Activated CD8-positive, alpha-beta memory T cell treated with anti-CD3 and anti-CD28 coated beads, Interleukin-2, amount 50 U/mL, for 4 hours (primary cell): Measurements from ENCODE around the gene THRB.
"Not testable (repeated sequence)": the region's sequence is repeated elsewhere in the genome, so short reads cannot be mapped to it uniquely, and the experiment has no call there.

Experiments used
- DNase-seq: peaks from one replicate; pipeline ENCODE4 v3.0.0-alpha.2; 2020

Gene THRB

DNA sequence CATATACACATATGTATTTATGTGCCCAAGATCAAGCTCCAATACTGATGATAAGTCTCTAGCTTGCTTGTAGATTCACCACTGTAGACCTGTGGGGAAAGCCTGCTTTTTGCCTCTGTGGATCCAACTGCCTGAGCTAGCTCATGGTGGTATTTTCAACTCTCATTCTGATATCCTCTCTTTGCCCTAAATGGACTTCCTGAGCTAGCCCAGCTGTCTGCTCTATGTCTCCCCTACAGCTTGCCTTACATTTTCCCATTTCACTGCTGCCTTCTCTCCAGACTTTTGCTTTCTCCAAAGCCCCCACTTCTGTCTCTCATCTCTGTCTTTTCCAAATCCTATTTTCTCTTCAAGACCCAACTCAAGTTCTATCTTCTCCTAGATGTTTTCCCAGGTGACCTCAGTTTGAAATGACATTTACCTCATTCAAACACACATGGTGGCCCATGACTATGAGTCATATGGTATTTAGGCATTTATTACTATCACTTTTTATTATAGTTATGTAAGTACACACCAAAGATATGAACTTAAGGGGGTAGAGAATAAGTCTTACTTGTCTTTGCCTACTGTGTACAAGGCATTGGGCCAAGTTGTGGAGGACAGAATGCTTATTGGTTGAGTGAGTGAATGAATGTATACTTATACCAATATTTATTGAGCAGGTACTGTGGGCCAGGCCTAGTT lies 357.9 kb downstream of the THRB start:
- DNase-seq, result no peak

DNA sequence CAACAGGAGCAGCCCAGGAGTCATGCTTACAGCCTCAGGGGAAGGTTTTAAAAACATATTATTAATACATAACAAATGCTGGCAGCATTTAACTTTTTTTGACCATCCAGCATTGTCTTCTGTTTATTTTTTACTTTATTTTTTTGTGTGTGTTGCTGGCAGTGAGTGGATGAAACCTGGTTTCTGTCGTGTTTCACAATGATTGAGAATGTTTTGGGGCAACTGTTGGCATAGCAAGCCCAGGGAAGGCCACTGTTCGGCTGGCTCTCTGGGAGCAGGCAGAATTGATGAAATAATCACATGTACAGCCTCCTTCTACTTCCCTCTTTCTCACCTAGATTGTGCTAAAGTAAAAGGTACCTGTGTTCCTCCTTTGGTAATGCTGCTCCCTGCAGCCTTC lies 359.4 kb downstream of the THRB start:
- no peak for DNase-seq

DNA sequence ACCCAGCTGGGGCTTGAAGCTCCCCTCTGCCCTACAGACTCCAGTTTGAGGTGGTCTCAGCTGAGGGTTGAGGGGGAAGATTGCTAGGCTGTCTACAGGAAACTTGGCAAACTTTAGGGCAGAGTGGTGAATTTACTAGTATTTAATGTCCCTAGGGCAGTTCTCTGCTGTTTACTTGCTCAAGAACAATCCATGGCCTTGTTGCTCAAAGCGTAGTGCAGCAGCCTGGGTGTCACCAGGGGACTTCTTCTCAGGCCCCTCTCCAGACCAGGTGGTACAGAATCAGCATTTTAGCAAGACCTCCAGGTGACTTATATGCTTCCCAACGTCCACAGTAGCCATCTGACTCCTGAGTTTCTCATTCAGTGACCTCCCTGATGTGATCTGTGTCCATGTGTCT lies 360.7 kb downstream of the THRB start:
- DNase-seq, result no peak

DNA sequence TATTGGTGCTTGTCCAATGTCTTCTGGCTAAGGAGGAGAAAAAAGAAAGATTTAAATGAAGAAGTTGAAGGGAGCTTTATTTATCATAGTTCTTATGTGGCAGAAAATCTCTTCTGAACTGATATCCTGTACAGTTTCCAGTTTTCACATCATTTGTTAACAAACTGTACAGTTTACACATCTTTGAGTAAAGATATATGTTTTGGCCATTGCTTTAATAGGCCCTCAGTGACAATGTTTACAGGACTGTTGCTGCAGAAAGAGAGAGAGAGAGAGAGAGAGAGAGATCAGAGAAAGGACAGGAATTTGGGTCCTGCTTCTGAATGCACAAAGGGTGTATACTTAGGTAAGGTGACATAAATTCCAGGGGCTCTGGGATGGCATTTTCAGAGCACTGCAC lies 361.2 kb downstream of the THRB start:
- DNase-seq, result no peak

DNA sequence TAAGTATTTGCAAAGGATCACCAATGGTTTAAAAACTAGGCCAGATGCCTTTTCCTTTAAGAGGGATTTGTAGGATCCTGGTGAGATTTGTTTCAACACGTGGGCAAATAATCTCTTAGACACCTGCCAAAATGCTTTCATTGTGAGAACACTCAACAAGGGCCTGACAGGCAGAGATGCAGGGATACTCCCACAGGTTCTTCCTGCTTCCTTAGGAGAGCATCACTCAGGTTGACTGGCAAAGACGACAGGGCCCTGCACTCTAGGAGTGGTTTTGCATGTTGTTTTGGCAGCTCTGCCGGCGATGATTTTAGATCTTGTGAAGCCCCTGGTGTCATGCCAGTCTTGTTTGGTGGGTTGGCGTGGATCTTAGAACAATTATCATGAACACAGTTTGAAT lies 365.1 kb downstream of the THRB start:
- no peak for DNase-seq

DNA sequence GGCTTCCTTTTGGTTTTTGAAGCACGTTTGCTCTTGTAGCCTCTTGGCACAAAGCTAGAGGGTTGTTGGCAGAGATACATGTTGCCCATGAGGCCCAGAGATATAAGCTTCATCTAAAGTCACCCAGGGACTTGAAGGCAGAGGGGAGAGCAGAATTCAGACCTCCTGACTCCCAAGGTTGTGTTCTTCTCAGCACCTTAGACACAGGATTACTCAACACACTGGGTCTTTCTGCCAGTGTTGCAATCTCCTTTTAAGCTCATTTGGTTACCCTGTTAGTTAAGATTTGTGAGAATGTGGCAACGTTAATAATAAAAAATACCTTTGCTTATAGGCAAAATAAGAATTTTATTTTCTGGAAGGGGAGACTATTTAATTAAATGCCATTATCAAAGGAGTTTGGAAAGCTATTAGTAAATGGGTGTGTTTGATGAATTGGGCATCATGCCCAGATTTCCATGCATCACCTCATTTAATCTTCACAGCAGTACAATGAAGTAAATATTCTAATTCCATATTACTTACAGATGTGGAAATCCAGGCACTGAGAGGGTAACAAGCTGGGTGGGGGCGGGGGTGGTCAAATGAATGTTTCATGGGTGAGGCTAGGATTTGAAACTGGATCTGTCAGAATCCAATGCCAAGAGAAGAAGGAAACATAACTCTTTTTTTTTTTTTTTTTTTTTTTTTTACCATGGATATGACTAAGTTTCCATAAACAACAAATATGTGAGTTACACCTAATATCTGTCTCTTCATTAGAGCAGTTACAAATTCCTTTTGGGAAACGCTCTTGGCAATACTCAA lies 366.2 kb downstream of the THRB start:
- DNase-seq, result no peak

DNA sequence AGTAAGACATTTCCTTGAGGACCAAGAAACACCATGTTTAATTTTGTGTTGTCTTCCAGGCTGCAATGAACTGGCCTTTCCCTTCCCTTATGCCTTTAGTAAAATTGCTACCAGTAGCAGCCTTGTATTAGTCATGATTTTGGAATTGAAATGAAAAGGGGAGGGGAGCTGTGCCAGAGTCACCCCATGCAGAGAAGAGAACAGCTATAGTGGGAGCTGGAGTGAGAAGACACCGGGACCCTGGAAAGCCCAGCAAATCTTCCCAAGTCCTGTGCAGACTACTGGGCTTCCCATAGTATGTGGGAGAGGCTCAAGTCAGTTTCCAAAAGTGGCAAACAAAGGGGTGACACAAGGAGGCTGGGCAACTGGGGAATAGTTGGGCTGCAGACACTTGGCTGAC lies 371.1 kb downstream of the THRB start:
- no peak for DNase-seq

DNA sequence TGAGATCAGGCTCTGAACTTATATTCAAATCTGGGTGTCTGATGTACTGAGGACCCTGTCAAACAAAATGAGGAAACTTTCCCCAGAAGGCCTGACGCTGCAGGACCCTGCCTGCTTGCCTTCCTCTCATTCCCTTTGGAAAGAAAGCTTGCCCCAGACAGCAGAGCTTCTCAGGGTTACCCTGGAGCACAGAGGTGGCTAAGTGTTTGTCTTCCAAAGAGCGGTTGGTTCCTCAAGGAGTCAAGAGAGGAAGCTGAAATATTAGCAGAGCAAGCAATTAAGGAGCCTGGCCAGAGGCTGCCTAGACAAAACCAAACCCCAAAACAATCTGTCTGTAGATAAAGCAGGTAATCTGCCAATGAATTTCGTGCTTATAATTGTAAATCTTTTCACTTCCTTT lies 374.2 kb downstream of the THRB start:
- DNase-seq, result no peak

DNA sequence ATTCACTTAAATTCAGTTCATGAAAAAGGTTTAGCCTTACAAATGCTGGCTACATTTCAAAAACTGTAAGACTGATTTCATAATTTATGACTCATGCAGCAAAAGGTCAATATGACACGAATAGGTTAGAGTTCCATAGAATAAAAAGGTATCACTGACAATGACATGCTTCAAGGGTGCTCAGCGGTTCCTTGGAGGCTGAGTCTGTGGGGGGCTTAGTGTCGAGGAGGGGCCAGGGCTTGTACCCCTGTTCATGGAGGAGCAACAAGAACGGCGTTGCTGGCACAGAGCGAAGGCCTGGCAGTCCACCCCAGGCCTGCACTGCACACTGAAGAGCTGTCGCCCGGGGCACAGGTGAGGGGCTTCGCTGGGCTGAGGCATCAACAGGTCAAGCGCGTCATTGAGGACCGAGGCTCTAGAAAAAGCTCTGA lies 375.3 kb downstream of the THRB start:
- no peak for DNase-seq

DNA sequence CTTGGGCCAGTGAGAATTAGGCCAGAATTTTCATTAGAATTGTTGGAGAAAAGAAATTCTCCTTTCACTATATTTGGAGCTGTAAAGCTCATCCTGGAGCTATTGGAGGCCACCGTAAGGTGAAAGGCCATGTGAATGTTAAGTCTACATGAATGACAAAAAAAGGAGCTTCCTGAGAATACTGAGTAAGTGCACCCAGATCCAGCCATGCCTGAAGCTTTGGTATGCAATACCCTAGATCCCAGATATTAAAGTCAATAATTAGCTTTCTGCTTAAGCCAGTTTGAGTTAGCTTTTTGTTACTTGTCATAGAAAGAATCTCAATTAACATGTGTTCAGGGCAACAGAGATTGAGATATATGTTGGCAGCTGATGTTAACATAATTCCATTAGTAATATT lies 377.1 kb downstream of the THRB start:
- DNase-seq, result no peak

DNA sequence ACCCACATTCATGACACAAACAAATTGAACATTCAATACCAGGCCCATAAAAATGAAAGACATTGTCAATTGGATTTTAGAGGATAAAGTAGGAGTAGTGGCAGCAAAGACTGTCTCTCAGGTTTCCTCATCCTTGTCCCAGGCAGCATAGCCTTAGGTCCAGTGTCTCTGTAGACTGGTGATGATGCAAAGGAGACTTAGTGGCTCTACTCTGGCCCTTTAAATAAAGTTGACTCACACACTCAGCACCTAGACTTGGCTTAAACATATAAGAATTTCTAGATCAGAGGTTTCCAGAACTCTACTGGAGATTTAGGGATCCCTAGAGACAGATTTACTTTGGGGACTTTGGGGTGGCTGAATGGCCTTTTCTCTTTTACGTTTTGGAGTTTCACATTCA lies 382.9 kb downstream of the THRB start:
- no peak for DNase-seq

DNA sequence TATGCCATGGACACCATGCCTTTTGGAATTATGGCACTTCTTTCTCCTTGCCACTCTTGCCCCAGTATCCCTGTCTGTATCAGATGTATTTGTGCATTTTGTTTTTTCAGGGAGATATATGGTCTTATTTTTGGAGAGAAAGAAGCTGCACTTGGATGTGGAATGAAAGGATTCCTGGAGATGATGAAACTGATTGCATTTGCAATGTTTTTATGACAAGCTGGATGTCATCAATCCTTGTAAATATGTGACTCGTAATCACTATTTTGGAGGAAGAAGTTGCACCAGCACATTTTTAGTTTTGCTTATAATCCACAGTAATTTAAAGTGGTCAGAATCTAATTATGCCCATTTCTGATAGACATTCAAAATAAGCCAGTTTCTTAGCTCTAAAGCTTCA lies 384.6 kb downstream of the THRB start:
- DNase-seq, result no peak

DNA sequence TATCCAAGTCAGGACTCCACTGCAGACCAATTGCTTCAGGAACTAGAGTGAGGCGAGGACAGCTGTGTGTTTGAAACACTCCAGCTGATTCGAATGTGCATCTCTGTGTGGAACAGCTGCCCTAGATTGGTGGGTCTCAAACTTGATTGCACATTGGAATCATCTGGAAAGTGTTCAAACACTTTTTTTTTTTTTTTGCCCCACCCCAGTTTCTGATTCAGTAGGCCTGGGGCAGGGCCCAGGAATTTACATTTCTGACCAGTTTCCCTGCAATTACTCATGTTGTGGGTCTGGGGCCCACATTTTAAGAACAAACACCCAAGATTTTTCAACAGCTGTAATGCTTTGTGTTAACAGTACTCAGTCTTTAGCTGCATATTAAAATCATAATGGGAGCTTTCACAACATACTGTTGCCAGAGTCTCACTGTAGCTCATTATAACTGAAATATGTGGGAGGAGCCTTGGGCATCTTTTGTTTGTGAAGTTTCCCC lies 392.9 kb downstream of the THRB start:
- DNase-seq, result no peak

DNA sequence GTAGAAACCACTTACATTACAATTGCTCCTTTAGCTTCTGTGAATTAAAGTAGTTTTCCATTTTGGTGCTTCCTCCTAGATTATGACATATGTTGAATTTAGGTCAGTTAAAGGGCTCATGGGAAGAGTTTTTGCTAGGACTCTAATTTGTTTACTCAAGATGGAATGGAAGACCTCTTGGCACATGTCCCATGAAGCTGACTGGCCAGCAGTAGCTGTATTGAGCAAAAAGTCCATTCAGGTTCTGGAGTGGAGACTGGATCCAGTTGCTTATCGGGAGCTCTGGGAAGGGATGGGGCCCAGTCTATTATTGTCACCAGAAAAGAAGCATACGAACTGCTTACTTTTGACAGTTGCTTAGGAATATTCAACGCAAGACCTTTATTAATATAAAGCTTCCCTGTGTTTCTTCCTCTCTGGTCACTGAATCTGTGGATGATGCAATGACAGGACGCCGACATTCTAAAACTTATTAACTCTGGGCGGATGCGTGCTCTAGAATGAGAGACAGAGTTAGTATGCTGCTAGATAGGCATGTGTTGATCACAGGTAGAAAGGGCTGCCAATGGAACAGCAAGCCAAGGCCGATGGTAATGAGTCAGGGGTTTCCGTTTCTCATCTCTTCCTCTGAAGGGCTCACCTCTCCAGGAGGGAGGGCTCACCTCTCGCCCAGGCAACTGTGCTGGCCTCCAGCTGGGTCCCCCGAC lies 393.8 kb downstream of the THRB start:
- no peak for DNase-seq

DNA sequence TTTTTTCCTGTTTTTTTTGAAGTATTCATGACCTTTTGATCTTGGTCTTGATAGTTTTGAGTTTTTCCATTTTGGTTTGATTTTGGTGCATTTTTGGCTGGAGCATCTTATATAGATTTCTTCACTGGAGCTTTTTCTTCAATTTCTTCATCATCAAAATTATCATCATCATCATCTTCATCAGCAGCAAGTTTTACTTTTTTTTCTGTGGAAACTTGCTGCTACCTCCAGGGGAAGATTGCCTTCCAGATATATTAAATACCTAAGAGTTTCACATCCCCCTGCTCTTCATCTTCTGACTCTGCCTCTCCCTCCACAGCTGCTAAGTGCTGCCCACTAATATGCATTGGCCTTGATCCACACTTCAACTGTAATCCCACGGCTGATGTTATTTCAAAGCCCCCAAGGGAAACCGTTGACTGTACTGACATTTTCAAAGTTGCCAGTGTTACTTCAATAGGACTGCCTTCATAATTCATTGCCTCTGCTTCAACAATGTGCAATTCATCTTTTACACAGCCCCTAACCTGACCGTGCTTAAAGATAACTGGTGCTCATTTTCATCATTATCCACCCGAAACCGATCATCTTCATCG lies 397.9 kb downstream of the THRB start:
- DNase-seq, result no peak

DNA sequence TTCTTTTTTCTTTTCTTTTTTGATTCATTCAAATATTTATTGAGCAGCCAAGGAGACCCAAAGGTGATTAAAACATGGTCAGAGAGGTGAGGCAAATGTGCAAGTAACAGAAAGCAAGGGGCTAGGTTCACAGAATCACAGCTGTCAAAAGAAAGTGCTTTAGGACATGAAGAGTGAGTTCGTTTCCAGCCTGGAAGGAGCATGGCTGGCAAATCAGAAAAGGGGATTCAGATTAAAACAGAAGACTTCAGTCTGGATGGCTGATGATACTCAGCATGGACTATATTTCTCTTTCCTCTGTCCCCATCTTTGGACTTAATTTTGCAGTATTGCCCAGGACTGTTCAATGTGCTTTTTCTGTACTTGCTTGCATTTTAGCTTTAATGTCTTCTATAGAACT lies 398.4 kb downstream of the THRB start:
- DNase-seq, result no peak

DNA sequence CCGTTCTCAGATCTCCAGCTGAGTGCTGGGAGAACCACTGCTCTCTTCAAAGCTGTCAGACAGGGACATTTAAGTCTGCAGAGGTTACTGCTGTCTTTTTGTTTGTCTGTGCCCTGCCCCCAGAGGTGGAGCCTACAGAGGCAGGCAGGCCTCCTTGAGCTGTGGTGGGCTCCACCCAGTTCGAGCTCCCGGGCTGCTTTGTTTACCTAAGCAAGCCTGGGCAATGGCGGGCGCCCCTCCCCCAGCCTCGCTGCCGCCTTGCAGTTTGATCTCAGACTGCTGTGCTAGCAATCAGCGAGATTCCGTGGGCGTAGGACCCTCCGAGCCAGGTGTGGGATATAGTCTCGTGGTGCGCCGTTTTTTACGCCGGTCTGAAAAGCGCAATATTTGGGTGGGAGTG lies 399.8 kb downstream of the THRB start:
- not testable (repeated sequence) for DNase-seq

DNA sequence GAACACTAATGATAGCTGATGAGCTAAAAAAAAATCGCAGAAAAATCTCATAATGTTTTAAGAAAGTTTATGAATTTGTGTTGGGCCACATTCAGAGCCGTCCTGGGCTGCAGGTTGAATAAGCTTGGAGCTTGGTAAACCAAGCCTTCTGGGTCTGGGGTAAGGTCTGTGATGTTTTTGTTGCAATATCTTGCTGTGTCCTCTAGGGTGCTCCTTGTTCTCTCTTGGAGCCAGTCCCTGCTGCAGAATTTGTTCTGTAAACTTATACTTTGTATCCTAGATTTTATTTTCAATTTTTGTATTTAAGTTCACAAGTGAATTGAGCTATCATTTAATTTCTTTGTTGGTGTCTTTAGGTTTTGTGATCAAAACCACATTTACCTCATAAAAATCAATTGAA lies 405.9 kb downstream of the THRB start:
- no peak for DNase-seq

DNA sequence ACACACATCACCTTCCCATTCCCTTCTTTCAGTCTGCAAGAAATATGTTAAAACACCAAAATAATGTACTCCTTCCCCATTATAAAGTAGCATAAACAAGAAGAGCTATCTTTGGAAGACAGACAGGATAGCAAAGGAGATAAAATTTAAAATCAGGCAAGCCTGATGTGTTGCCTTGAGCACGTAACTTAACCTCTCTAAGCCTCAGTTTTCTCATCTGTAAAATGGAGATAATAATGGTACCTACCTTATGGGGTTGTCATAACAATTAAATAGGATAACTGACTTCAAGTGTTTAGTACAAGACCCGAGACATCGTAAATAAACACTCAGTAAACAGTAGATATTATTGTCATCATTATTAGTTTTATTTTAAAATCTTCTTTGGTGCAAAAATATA lies 407.2 kb downstream of the THRB start:
- DNase-seq, result no peak

DNA sequence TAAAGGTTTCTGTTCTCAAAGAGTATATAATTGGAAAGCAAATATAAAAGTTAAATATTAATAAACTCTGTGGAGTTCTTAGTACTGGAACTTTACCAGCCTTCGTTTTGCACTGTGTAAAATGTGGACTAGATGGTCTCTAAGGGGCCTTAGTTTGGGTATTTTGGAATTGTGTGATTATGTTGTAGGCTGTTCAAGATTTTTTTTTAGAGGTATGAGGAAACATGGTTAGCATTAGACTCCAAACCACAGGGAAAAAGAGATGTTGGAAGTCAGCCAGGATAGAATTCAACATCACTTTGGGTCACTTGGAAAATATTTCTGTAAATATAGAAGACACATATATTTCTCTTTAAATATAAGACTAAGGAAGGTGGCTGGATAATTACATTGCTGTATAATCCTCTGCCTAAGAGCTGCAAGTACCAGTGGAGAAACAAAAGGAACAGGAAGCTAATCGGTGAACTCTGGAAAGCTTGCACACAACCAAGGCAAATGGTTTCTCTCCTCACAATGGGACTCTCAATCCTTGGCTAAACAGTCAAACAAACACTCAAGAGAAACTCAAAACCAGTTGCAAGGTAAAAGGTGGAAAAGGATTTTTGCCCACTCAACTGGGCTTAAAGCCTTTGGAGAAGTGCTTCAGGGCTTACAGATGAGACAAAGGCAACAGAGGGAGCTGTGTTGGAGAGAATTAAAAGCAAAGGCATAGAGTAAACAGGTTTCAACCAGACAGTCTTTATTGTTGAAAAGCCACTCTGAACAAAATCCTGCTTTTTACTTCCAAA lies 407.8 kb downstream of the THRB start:
- DNase-seq, result no peak

DNA sequence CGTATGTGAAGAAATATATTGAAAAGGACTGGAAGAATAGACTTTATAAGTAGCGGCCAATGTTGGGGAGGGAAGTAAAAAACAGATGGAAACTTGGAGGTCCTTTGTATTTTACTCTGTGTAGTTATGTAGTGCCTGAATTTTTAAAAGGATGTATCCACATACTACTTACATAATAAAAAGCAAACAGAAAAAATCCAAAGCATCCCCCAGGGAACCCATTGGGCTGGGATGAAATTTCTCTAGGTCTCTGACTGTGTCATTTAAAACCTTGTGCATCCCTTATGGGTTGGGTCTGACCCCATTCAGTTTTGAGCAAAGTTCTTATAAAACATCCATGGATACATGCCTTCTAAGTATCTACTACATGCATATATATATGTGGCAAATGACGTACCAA lies 408.4 kb downstream of the THRB start:
- DNase-seq, result no peak

DNA sequence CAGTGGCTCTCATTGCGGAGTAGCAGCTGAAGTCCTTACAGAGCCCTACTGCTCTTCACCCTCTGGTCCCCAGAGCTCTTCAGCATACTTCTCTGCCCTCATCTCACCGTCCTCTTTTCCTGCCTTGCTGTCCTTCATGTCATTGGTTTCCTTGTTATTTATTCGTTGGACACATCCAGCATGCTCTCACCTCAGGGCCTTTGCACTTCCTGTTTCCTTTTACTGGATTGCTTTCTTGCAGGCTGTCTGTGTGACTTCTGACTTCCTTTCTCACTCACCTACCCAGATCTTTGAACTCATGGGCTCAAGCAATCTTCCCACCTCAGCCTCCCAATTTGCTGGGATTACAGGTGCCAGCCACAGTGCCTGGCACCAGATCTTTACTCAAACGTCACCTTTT lies 422.5 kb downstream of the THRB start:
- DNase-seq, result no peak

DNA sequence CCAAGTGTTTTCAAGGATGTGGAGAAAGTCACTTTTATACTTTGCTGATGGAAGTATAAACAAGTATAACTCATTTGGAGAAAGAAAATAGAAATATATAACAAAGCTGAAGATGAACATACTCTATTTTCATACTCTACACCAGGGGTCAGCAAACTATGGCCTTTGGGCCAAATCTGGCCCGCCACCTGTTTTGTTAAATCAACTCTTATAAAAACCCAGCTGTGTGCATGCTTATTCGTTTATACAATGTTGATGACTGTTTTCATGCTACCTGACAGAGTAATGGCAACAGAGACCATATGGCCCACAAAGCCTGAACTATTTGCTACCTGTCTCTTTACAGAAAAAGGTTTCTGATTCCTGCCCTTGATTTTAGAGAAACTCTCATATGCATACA lies 425.6 kb downstream of the THRB start:
- DNase-seq, result no peak
